HS-5 (cell line): ENCODE measurements around the gene MEG3.
A peak's percentile ranks its signal among the peaks of the same experiment; 100 is the strongest.

ENCODE experiments used
- DNase-seq: peaks from one replicate; pipeline ENCODE4 v3.0.0-alpha.2; 2012; ENCODE audit warnings: low read depth

MEG3 gene

GRCh38 chr14:100865682-100866591 lies 40.0 kb downstream of the MEG3 start:
- DNase-seq, result no peak

- no peak for DNase-seq
Observed at GRCh38 chr14:100866666-100867630, 41.0 kb downstream of the MEG3 start.

DNA sequence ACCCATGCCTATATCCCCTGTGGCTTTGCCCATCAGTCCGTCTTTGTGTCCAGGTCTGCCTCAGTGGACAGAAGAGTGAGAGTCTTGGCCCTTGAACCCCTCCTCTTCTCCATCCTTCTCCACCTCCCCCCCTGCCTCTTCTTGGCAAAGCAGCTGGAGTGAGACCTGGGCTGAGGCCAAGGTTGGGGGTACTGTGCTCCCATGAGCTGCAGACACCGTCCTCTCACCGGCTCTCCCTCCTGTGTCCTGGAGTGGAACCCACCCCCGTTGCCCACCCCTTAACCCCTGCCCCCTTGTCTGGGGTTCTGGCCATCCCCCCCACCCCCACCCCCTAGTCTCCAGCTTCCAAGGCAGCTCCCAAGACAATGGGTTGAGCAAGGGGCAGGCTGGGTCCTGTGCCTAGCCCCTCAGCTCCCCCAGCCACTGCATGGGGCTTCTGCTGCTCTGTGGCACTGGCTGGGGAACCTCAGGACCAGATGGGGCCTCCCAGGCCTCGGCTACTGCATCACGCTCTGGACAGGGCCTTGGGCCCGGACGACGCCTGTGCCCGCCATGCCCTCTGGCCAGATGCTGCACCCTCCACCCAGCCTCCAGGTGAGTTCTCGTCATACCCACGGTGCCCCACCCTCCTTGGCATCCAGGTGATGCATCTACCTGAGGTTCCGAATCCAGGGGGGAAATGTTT lies 41.9 kb downstream of the MEG3 start:
- no peak for DNase-seq

GRCh38 chr14:100868621-100869370 lies 42.9 kb downstream of the MEG3 start:
- no peak for DNase-seq

DNA sequence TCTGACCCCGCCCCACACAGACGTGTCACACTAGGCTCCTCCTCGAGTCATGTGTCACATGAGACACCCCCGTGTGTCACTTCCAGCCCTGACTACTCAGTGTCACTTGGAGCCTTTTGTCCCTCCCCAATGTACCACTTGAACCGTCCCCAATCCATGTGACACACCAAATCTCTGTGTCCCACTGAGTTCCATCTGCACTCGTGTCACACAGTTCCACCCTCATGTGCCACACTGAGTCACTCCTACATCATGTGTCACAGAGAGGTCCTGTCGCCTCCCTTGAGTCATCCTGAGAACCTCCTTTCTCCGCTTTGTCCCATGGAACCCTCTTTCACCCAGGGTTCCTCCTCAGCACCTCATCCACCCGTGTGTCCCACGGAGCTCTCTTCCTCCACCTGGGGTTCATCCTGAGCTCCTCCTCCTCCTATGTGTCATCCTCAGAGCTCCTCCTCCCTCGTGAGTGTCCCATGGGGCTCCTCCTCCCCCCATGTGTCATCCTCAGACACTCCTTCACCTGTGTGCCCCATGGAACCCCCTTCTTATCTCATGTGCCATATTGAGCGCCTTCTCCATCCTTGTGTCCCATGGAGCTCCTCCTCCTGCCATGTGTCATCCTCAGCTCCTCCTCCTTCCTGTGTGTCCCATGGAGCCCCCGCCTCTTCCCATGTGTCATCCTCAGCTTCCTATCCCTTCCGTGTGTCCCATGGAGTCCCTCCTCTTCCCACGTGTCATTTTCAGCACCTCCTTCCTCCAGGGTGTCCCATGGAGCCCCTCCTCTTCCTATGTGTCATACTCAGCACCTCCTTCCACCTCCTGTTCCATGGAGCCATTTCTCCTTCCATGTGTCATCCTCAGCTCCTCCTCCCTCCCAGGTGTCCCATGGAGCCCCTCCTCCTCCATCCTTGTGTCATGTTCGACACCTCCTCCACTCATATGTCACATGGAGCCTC lies 45.6 kb downstream of the MEG3 start:
- peak; percentile 47 for DNase-seq

- no peak for DNase-seq
Observed at GRCh38 chr14:100872259-100873095, 46.6 kb downstream of the MEG3 start.

DNA sequence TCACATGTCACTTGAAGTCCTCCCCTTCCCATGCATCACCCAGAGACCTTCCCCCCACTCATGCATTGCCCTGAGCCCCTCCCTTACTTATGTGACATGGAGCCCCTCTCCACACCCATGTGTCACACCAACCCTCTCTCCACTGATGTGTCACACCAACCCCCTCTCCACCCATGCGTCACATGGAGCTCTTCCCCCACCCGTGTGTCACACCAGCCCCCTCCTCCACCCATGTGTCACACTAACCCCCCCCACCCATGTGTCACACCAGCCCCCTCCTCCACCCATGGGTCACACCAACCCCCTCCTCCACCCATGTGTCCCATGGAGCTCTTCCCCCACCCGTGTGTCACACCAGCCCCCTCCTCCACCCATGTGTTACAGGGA lies 47.2 kb downstream of the MEG3 start:
- no peak for DNase-seq

DNA sequence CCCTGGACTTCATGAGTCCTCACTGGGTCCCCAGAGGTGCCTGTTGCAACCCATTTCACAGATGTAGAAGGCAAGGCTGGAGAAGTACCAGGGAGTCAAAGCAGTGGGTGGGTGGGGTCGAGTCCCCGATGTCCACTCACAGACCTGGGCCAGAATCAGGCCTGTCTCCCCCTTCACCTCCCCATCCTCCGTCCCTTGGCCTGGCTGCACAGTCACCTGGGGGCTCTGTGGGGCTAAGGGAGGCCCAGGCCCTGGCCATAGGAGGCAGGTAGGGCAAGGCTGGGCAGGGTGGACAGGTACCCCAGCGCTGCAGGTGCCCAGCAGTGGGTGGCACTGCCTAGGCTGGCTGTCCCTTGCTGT lies 48.1 kb downstream of the MEG3 start:
- no peak for DNase-seq

DNA sequence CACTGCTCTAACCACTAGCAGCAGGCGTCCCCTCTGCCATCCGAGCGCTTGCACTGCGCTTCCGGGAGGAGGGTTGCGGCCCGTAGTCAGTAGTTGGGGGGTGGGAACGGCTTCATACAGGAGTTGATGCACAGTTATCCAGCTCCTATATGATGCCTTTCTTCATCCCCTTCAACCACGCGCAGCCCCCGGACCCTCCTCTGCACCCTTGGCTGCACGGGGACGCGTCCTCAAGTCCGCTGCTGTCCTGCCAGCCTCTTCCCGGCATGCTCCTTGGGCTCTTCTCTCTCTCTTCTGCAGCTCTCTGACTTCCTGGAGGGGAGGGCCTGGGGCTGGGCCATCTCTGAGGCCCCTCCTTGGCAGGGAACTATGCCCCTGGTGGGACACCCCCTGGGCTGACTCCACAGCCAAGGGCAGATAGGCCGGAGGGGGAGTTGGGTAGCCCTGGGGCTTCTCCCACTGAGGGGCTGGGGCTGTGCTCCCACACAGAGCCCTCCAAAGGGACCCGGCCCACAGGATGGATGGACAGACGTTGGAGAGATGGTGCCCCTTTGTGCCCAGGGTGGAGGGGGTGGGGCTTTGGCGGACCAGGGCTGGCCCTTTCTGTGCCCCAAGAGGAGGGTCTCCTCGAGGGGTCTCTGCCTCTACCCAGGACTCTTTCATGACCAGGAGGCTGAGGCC lies 48.6 kb downstream of the MEG3 start:
- DNase-seq, result no peak

- DNase-seq, result no peak
Observed at GRCh38 chr14:100875126-100875525, 49.2 kb downstream of the MEG3 start.

DNA sequence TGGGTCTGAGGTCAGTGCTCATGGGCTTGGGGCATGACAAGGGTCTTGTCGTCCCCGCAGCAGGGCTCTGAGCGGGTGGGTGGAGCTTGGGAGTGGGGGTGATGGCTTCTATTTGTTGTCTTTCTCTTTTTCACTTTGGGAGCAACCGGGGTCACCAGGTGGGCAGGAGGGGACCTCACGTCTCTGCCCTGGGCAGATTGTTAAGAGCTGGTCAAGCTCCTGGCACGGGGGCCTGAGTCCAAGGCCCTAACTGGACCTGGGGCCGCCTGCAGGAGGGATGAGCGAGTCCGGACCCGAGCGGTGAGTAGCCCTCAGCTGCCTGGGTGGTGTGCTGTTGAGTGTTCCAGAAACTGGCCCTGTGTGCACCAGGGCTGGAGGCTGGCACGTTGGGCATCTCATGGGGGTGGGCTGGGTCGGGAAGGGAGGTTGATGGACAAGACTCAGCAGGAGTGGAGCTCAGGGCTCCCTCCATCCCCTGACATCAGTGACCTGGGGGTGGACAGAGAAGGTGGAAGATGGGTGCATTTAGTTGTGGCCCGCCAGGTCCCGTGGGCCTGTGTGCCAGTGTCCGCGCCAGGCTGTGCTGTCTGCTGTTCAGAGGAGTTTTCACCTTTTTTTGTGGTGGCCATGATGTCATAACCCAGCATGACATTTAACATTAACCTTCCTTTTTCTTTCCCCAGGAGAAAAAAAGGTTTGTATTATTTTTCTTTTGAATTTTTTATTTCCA lies 50.1 kb downstream of the MEG3 start:
- no peak for DNase-seq

GRCh38 chr14:100878271-100879146 lies 52.6 kb downstream of the MEG3 start:
- DNase-seq, result no peak

DNA sequence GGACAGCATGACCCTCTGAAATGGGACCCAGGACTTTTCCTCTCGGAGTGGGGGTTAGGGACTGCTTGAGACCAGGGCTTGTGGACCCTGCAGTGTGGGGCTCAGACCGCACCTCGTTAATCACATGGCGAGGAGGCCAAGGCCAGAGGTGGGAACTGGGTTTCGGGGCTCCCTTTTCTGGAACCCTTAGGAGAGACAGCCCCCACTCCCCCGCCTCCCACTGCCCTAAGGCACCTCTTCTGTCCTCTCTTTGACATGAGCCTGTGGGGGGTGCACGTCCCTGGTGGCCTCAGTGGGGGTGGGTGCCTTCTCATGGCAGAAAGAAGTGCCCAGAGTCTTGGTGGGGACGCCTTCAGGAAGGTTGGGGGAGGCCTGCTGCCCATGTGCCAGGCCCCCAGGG lies 53.3 kb downstream of the MEG3 start:
- no peak for DNase-seq

DNA sequence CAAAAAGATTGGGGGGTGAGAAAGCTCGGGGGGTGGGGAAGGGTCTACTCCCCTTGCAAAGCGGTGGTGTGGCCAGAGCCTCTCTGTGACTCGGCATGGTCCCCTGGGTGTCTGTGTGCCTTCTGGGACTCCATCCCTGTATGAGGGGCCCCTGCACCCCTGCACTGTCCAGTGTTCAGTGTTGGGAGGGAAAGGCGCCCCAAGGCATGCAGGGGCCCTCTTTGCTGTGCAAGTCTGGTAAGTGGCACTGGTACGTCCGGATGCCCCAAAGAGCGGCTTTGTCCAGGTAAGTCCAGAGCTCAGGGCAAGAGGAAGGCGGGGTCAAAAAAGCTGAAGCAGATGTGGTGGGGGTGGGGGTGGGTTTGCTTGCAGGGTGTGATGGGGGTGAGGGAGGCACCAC lies 53.9 kb downstream of the MEG3 start:
- DNase-seq, result no peak

DNA sequence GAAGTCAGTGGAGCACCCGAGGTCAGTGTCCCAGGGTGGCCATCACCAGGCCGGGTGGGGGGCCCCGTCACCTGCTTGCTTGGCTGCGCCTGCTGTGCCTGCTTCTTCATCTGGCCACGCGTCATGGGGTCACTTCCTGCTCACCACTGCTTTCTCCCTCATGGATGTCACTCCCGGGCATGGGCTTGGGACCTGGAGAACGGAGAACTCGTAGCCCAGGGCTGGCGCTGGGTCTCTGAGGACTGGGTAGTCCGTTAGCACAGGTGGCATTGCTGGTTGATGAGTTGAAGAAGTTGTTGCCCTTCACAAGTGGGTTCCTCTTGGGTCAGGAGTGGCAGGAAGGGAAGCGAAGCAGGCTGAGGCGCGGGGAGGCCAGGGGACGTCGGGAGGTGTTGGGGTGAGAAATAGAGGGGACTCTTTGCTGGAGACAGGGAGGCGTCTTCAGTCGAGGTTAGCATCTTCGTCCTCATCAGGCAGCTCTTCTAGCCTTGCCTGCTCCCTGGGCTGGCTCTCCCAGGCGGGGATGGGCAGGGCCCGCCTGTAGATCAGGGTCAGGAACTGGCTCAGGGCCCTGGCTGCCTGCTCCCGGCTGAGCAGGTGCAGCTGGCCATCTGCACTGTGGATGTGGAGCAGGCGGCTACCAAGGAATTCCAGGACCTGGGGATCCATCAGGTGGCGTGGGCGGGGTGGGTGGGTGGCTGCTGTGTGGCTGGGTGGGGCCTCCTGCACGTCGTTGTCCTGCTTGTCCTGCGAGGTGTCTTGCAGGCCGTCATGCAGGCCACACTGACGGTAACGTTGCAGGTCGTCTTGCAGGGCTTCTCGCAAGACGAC lies 54.6 kb downstream of the MEG3 start:
- no peak for DNase-seq
